ENCODE measurements around the gene CEBPG. TPM values are rescaled to one million over a fixed set of nuclear protein-coding genes. Genes with fewer than 3 reads are reported as not detected.

The CEBPG gene
- total RNA-seq, 2 experiments from 2014 or later: 15.5 TPM

- H3K4me3 ChIP-seq (ENCODE audit: low read length): no peak overlapping the region
- no peak overlapping the region for H3K4me3 Mint-ChIP-seq
- CTCF ChIA-PET: no interaction called here
- TF ChIP-seq CTCF (IDR thresholded peaks at IDR 0.05): no peak
- H3K9me3 ChIP-seq (ENCODE audit: control insufficient read depth in 1 of 2, insufficient read depth in 1 of 2, low read length in 2 of 2): no peaks in the 10 kb centered on the region
- no peaks in the 10 kb centered on the region for H3K4me1 Mint-ChIP-seq (ENCODE audit: low read depth)
- intact Hi-C loops (cut with DNase I, micrococcal nuclease): no loop called here
- ATAC-seq (ENCODE audit: poor library complexity): no peak
- H3K4me1 ChIP-seq (ENCODE audit: insufficient read depth, low read length): no peaks in the 10 kb centered on the region
- no peaks in the 10 kb centered on the region for H3K36me3 Mint-ChIP-seq (ENCODE audit: low read depth)
- no peak for DNase-seq
- no peak overlapping the region for H3K27ac Mint-ChIP-seq
- no peaks in the 10 kb centered on the region for H3K9me3 Mint-ChIP-seq
- POLR2A ChIA-PET: no interaction called here
- peaks cover 72% of the 10 kb centered on the region for H3K27me3 Mint-ChIP-seq
- no peaks in the 10 kb centered on the region for H3K36me3 ChIP-seq (ENCODE audit: insufficient read depth, low read length)
- no peak overlapping the region for H3K27ac ChIP-seq (ENCODE audit: low read depth in 1 of 2, low read length in 2 of 2)
- peaks cover 16 to 27% of the 10 kb centered on the region in 2 experiments for H3K27me3 ChIP-seq (ENCODE audit: control insufficient read depth in 1 of 2, insufficient read depth in 2 of 2, low read length in 2 of 2)
These were observed 30.2 kb upstream of the CEBPG start for GRCh38 chr19:33343301-33343700.

- no peaks in the 10 kb centered on the region for H3K9me3 ChIP-seq (ENCODE audit: control insufficient read depth in 1 of 2, insufficient read depth in 1 of 2, low read length in 2 of 2)
- POLR2A ChIA-PET: no interaction called here
- CTCF ChIA-PET: no interaction called here
- Mint-ChIP-seq H3K27me3 (peaks cover 72% of the 10 kb centered on the region), H3K27ac (no peak overlapping the region), H3K36me3 (ENCODE audit: low read depth) (no peaks in the 10 kb centered on the region), H3K4me1 (ENCODE audit: low read depth) (no peaks in the 10 kb centered on the region), H3K9me3 (no peaks in the 10 kb centered on the region), H3K4me3 (no peak overlapping the region)
- TF ChIP-seq CTCF (IDR thresholded peaks at IDR 0.05): no peak
- H3K27ac ChIP-seq (ENCODE audit: low read depth in 1 of 2, low read length in 2 of 2): no peak overlapping the region
- peaks cover 19 to 30% of the 10 kb centered on the region in 2 experiments for H3K27me3 ChIP-seq (ENCODE audit: control insufficient read depth in 1 of 2, insufficient read depth in 2 of 2, low read length in 2 of 2)
- no peak overlapping the region for H3K4me3 ChIP-seq (ENCODE audit: low read length)
- H3K4me1 ChIP-seq (ENCODE audit: insufficient read depth, low read length): no peaks in the 10 kb centered on the region
- intact Hi-C loops (cut with DNase I, micrococcal nuclease): no loop called here
- DNase-seq (no peak), ATAC-seq (ENCODE audit: poor library complexity) (no peak)
- H3K36me3 ChIP-seq (ENCODE audit: insufficient read depth, low read length): no peaks in the 10 kb centered on the region
These were observed 29.5 kb upstream of the CEBPG start for GRCh38 chr19:33343859-33344572.

GRCh38 chr19:33344573-33344925 is 29.0 kb upstream of the CEBPG start:
- no peaks in the 10 kb centered on the region for H3K4me1 ChIP-seq (ENCODE audit: insufficient read depth, low read length)
- H3K9me3 ChIP-seq (ENCODE audit: control insufficient read depth in 1 of 2, insufficient read depth in 1 of 2, low read length in 2 of 2): no peaks in the 10 kb centered on the region
- no peaks in the 10 kb centered on the region for H3K36me3 Mint-ChIP-seq (ENCODE audit: low read depth)
- CTCF ChIA-PET: no interaction called here
- DNase-seq (no peak), ATAC-seq (ENCODE audit: poor library complexity) (no peak)
- H3K27me3 ChIP-seq (ENCODE audit: control insufficient read depth in 1 of 2, insufficient read depth in 2 of 2, low read length in 2 of 2): peaks cover 19 to 31% of the 10 kb centered on the region in 2 experiments
- H3K4me1 Mint-ChIP-seq (ENCODE audit: low read depth): no peaks in the 10 kb centered on the region
- no peak overlapping the region for H3K4me3 Mint-ChIP-seq
- peaks cover 71% of the 10 kb centered on the region for H3K27me3 Mint-ChIP-seq
- no peak overlapping the region for H3K4me3 ChIP-seq (ENCODE audit: low read length)
- H3K9me3 Mint-ChIP-seq: no peaks in the 10 kb centered on the region
- no peaks in the 10 kb centered on the region for H3K36me3 ChIP-seq (ENCODE audit: insufficient read depth, low read length)
- no peak for TF ChIP-seq CTCF (IDR thresholded peaks at IDR 0.05)
- H3K27ac ChIP-seq (ENCODE audit: low read depth in 1 of 2, low read length in 2 of 2): no peak overlapping the region
- no peak overlapping the region for H3K27ac Mint-ChIP-seq
- intact Hi-C loops (cut with DNase I, micrococcal nuclease): no loop called here
- POLR2A ChIA-PET: no interaction called here

Measured in CD4-positive, alpha-beta T cell (primary cell).